Measurements from ENCODE around the gene FOXL1. TPM values are rescaled to one million over a fixed set of nuclear protein-coding genes. Genes with fewer than 3 reads are reported as not detected.

FOXL1 gene
- total RNA-seq, 1 donor from 2014 or later = 0.81 TPM

GRCh38 chr16:86577314-86577971, 906 bp upstream of the FOXL1 start:
- Histone ChIP-seq H3K9me3 (no peaks in the 10 kb centered on the region), H3K27me3 (peaks cover 86% of the 10 kb centered on the region), H3K4me3 (no peak overlapping the region), H3K4me1 (peaks cover 11% of the 10 kb centered on the region), H3K36me3 (no peaks in the 10 kb centered on the region), H3K27ac (peak overlapping the region; percentile 42)
- intact Hi-C loops (cut with DNase I) = loop anchor here (10.0 kb wide), 1 partner anchor 187 kb away; no protein-coding TSS in a partner anchor
- no peak for ATAC-seq
- TF ChIP-seq CTCF (IDR thresholded peaks at IDR 0.05) = no peak
- DNase-seq = no peak

- TF ChIP-seq CTCF (IDR thresholded peaks at IDR 0.05) = no peak
- peak overlapping the region; percentile 36 for H3K27ac ChIP-seq
- peak overlapping the region; percentile 25 for H3K4me3 ChIP-seq
- H3K27me3 ChIP-seq = peaks cover 73% of the 10 kb centered on the region
- no peaks in the 10 kb centered on the region for H3K36me3 ChIP-seq
- ATAC-seq = peak; percentile 16
- peaks cover 11% of the 10 kb centered on the region for H3K4me1 ChIP-seq
- no peak for DNase-seq
- no peaks in the 10 kb centered on the region for H3K9me3 ChIP-seq
- intact Hi-C loops (cut with DNase I) = loop anchor here (10.0 kb wide), 1 partner anchor 186 kb away; no protein-coding TSS in a partner anchor
These were observed 390 bp downstream of the FOXL1 start for GRCh38 chr16:86578611-86579267.

GRCh38 chr16:86579268-86580062, 1.1 kb downstream of the FOXL1 start:
- no peak for DNase-seq
- H3K9me3 ChIP-seq = no peaks in the 10 kb centered on the region
- intact Hi-C loops (cut with DNase I) = loop anchor here (10.0 kb wide), 1 partner anchor 185 kb away; no protein-coding TSS in a partner anchor
- ATAC-seq = no peak
- H3K4me3 ChIP-seq = peak overlapping the region; percentile 25
- peaks cover 11% of the 10 kb centered on the region for H3K4me1 ChIP-seq
- TF ChIP-seq CTCF (IDR thresholded peaks at IDR 0.05) = no peak
- H3K27ac ChIP-seq = no peak overlapping the region
- H3K36me3 ChIP-seq = no peaks in the 10 kb centered on the region
- peaks cover 65% of the 10 kb centered on the region for H3K27me3 ChIP-seq

GRCh38 chr16:86580063-86580790, 1.9 kb downstream of the FOXL1 start:
- intact Hi-C loops (cut with DNase I) = no loop called here
- Histone ChIP-seq H3K4me3 (no peak overlapping the region), H3K4me1 (peaks cover 11% of the 10 kb centered on the region), H3K27me3 (peaks cover 61% of the 10 kb centered on the region), H3K27ac (no peak overlapping the region), H3K9me3 (no peaks in the 10 kb centered on the region), H3K36me3 (no peaks in the 10 kb centered on the region)
- ATAC-seq (no peak), DNase-seq (no peak)
- TF ChIP-seq CTCF (IDR thresholded peaks at IDR 0.05) = no peak

GRCh38 chr16:86580791-86581170, 2.4 kb downstream of the FOXL1 start:
- DNase-seq = no peak
- H3K36me3 ChIP-seq = no peaks in the 10 kb centered on the region
- intact Hi-C loops (cut with DNase I) = no loop called here
- H3K27ac ChIP-seq = no peak overlapping the region
- TF ChIP-seq CTCF (IDR thresholded peaks at IDR 0.05) = no peak
- no peak overlapping the region for H3K4me3 ChIP-seq
- H3K9me3 ChIP-seq = no peaks in the 10 kb centered on the region
- H3K4me1 ChIP-seq = peaks cover 11% of the 10 kb centered on the region
- H3K27me3 ChIP-seq = peaks cover 55% of the 10 kb centered on the region
- no peak for ATAC-seq
